HUDEP-2 (cell line): ENCODE measurements around the gene CPNE8.
"Not testable (repeated sequence)": the region's sequence is repeated elsewhere in the genome, so short reads cannot be mapped to it uniquely, and the experiment has no call there.

Experiments
- DNase-seq, 76 experiments: peaks; one replicate each; lab custom pipeline; 2025; ENCODE audit not compliant: unreplicated experiment in 76 of 76; lab: John Stamatoyannopoulos, UW

Gene CPNE8

GRCh38 chr12:38744041-38744440, 161.3 kb downstream of the CPNE8 start:
- DNase-seq: no peak

GRCh38 chr12:38742496-38742895, 162.9 kb downstream of the CPNE8 start:
- not testable (repeated sequence) for DNase-seq

GRCh38 chr12:38736821-38737220, 168.6 kb downstream of the CPNE8 start:
- DNase-seq: no peak

GRCh38 chr12:38732761-38733160, 172.6 kb downstream of the CPNE8 start:
- no peak for DNase-seq

- DNase-seq: no peak
Observed at GRCh38 chr12:38728894-38729293, 176.5 kb downstream of the CPNE8 start.

- DNase-seq: no peak
Observed at GRCh38 chr12:38721611-38722252, 183.7 kb downstream of the CPNE8 start.

- DNase-seq: no peak
Observed at GRCh38 chr12:38720661-38721060, 184.7 kb downstream of the CPNE8 start.

- no peak for DNase-seq
Observed at GRCh38 chr12:38713294-38713693, 192.1 kb downstream of the CPNE8 start.

- DNase-seq: no peak
Observed at GRCh38 chr12:38711054-38711453, 194.3 kb downstream of the CPNE8 start.

- DNase-seq: no peak
Observed at GRCh38 chr12:38708466-38708865, 196.9 kb downstream of the CPNE8 start.

- DNase-seq: no peak
Observed at GRCh38 chr12:38707648-38708047, 197.7 kb downstream of the CPNE8 start.

- no peak for DNase-seq
Observed at GRCh38 chr12:38697289-38697688, 208.1 kb downstream of the CPNE8 start.

GRCh38 chr12:38695057-38695456, 210.3 kb downstream of the CPNE8 start:
- DNase-seq: no peak

- DNase-seq: no peak
Observed at GRCh38 chr12:38691164-38691563, 214.2 kb downstream of the CPNE8 start.

GRCh38 chr12:38690646-38691045, 214.7 kb downstream of the CPNE8 start:
- DNase-seq: no peak

GRCh38 chr12:38689704-38690103, 215.7 kb downstream of the CPNE8 start:
- DNase-seq: no peak

GRCh38 chr12:38689195-38689594, 216.2 kb downstream of the CPNE8 start:
- no peak for DNase-seq

GRCh38 chr12:38682521-38682920, 222.9 kb downstream of the CPNE8 start:
- DNase-seq: no peak

- DNase-seq: peak in 70 of 76 experiments; percentile 4 to 86 (median 51)
Observed at GRCh38 chr12:38669530-38669929, 235.9 kb downstream of the CPNE8 start.

- DNase-seq: no peak
Observed at GRCh38 chr12:38669081-38669480, 236.3 kb downstream of the CPNE8 start.

GRCh38 chr12:38666425-38666824, 239.0 kb downstream of the CPNE8 start:
- DNase-seq: no peak

GRCh38 chr12:38664661-38665269, 240.6 kb downstream of the CPNE8 start:
- peak in 20 of 76 experiments; percentile 4 to 41 (median 12) for DNase-seq

GRCh38 chr12:38662829-38663228, 242.6 kb downstream of the CPNE8 start:
- DNase-seq: no peak
